CD4-positive, alpha-beta T cell (primary cell): ENCODE data around the gene KCNK13. TPM values are rescaled to one million over a fixed set of nuclear protein-coding genes. Genes with fewer than 3 reads are reported as not detected.

Source experiments
- ATAC-seq: fragments of 200-7000 bp; cut with Tn5 transposase; one replicate; pipeline ENCODE4 v1.10.0; 2022; ENCODE audit warnings: mild to moderate bottlenecking; ENCODE audit not compliant: poor library complexity
- CTCF ChIA-PET: fragments of 350-600 bp; sonication (Branson Sonifier 250); formaldehyde crosslinking; loops from one replicate; lab custom pipeline; 2021; ENCODE audit warnings: antibody characterized with exemption, inconsistent platforms; lab: Charles Lee
- POLR2A ChIA-PET: fragments of 350-600 bp; sonication (Branson Sonifier 250); formaldehyde crosslinking; loops from one replicate; lab custom pipeline; 2021; ENCODE audit warnings: antibody characterized with exemption, inconsistent platforms; lab: Charles Lee
- DNase-seq, 14 experiments: peaks; one replicate each; pipeline ENCODE4 v3.0.0-alpha.2; 2013 to 2020; ENCODE audit warnings: mixed read lengths in 2 of 14
- H3K27ac ChIP-seq, 2 donors: one replicate each; pipeline versions ENCODE4 v1.5.1 to v1.7.0; 2013; ENCODE audit warnings: low read length in 2 of 2, low read depth in 1 of 2, mild to moderate bottlenecking in 1 of 2
- H3K27me3 ChIP-seq, 2 experiments: 1 replicate in 1 of 2; 2 replicates in 1 of 2; pipeline versions ENCODE4 v1.6.1 to v1.7.0; 2013; ENCODE audit warnings: low read length in 2 of 2, control low read depth in 1 of 2, mild to moderate bottlenecking in 1 of 2, moderate library complexity in 1 of 2; ENCODE audit not compliant: insufficient read depth in 2 of 2, control insufficient read depth in 1 of 2
- H3K36me3 ChIP-seq: one replicate; pipeline ENCODE4 v1.6.1; 2013; ENCODE audit warnings: low read length, control low read depth; ENCODE audit not compliant: insufficient read depth
- H3K4me1 ChIP-seq: one replicate; pipeline ENCODE4 v1.6.1; 2013; ENCODE audit warnings: low read length, control low read depth; ENCODE audit not compliant: insufficient read depth
- H3K4me3 ChIP-seq: one replicate; pipeline ENCODE4 v1.5.1; 2013; ENCODE audit warnings: mild to moderate bottlenecking, low read length, moderate library complexity
- H3K9me3 ChIP-seq, 2 experiments: 1 replicate in 1 of 2; 2 replicates in 1 of 2; pipeline versions ENCODE4 v1.6.1 to v1.7.0; 2013; ENCODE audit warnings: low read length in 2 of 2, mild to moderate bottlenecking in 2 of 2, control low read depth in 1 of 2, moderate library complexity in 1 of 2; ENCODE audit not compliant: control insufficient read depth in 1 of 2, insufficient read depth in 1 of 2
- H3K27ac Mint-ChIP-seq: one replicate; pipeline ENCODE4 v1.8.0; 2020; ENCODE audit warnings: mixed read lengths
- H3K27me3 Mint-ChIP-seq: one replicate; pipeline ENCODE4 v1.8.0; 2021; ENCODE audit warnings: mixed read lengths
- H3K36me3 Mint-ChIP-seq: one replicate; pipeline ENCODE4 v1.8.0; 2021; ENCODE audit warnings: low read depth, mixed read lengths
- H3K4me1 Mint-ChIP-seq: one replicate; pipeline ENCODE4 v1.8.0; 2021; ENCODE audit warnings: low read depth, mixed read lengths
- H3K4me3 Mint-ChIP-seq: one replicate; pipeline ENCODE4 v1.8.0; 2020; ENCODE audit warnings: mild to moderate bottlenecking, mixed read lengths
- H3K9me3 Mint-ChIP-seq: one replicate; pipeline ENCODE4 v1.8.0; 2020; ENCODE audit warnings: mixed read lengths
- intact Hi-C, 2 experiments: fragments of 100-400 bp; cut with DNase I in 1 of 2; cut with micrococcal nuclease in 1 of 2; formaldehyde crosslinking; loops; one replicate each; pipeline versions ENCODE4 v1.15.1 to v1.9.0; 2023 to 2025; cut with DNase I, micrococcal nuclease
- total RNA-seq, 174 experiments: library from RNA in 2 of 174; stranded (reverse) in 2 of 174; gene quantifications; one replicate each; pipeline ENCODE4 v1.2.3 and lab custom pipeline; 2021 to 2026
- TF ChIP-seq, protein P1 (sequence below): fragments of 200-600 bp; IDR thresholded peaks from one replicate; pipeline ENCODE4 v1.8.0; 2022; ENCODE audit warnings: antibody characterized with exemption, mild to moderate bottlenecking

The KCNK13 gene
- total RNA-seq, 2 experiments from 2014 or later: not detected

DNA sequence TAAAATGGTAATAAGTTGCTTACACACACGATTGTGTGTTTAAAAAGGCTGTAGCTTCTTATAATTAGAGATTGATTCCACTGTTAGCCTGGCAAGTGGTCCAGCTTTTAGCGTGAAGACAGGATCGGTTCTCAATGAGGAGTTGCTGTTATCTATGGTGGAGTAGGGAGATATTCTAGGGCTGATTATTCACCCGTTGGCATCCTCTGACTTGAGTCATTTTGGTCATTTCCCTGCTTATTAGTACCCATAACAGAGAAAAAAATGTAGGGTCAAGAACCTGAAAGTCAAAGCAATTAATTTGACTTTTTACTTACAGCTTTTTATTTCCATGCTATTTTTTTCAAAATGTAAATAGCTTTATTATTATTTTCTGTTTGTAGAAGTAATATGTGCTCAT, 76.0 kb downstream of the KCNK13 start:
- H3K9me3 ChIP-seq: no peaks in the 10 kb centered on the region
- ATAC-seq (no peak), DNase-seq (no peak)
- H3K9me3 Mint-ChIP-seq: no peaks in the 10 kb centered on the region
- intact Hi-C loops: no loop called here
- no peaks in the 10 kb centered on the region for H3K4me1 ChIP-seq
- no peak overlapping the region for H3K4me3 ChIP-seq
- H3K27me3 ChIP-seq: peaks cover 0 to 3% of the 10 kb centered on the region in 2 experiments
- H3K27me3 Mint-ChIP-seq: peaks cover 15% of the 10 kb centered on the region
- no peaks in the 10 kb centered on the region for H3K36me3 Mint-ChIP-seq
- no peaks in the 10 kb centered on the region for H3K36me3 ChIP-seq
- H3K27ac Mint-ChIP-seq: no peak overlapping the region
- ChIA-PET POLR2A (no interaction called here), CTCF (no interaction called here)
- H3K4me1 Mint-ChIP-seq: no peaks in the 10 kb centered on the region
- no peak overlapping the region for H3K27ac ChIP-seq
- TF ChIP-seq, protein P1, sequence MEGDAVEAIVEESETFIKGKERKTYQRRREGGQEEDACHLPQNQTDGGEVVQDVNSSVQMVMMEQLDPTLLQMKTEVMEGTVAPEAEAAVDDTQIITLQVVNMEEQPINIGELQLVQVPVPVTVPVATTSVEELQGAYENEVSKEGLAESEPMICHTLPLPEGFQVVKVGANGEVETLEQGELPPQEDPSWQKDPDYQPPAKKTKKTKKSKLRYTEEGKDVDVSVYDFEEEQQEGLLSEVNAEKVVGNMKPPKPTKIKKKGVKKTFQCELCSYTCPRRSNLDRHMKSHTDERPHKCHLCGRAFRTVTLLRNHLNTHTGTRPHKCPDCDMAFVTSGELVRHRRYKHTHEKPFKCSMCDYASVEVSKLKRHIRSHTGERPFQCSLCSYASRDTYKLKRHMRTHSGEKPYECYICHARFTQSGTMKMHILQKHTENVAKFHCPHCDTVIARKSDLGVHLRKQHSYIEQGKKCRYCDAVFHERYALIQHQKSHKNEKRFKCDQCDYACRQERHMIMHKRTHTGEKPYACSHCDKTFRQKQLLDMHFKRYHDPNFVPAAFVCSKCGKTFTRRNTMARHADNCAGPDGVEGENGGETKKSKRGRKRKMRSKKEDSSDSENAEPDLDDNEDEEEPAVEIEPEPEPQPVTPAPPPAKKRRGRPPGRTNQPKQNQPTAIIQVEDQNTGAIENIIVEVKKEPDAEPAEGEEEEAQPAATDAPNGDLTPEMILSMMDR: no peak
- no peak overlapping the region for H3K4me3 Mint-ChIP-seq

DNA sequence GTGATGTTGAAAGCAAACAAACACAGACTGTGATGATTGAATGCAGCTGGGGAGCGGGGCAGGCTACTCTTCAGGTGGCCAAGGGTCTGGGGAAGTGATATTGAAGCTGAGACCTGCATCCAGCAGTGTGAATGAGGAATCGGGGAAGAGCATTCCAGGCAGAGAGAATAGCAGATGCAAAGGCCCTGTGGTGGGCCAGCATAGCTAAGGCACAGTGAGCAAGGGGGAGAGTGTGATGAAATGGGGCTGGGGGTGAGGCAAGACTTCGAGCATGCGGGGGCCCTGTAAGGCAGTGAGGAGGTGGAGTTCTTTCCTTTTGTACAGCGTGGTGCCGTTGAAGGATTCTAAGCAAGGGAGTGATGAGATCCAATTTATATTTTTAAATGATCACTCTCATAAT, 77.4 kb downstream of the KCNK13 start:
- POLR2A ChIA-PET: no interaction called here
- no peaks in the 10 kb centered on the region for H3K9me3 Mint-ChIP-seq
- no peak overlapping the region for H3K27ac Mint-ChIP-seq
- no peaks in the 10 kb centered on the region for H3K9me3 ChIP-seq
- intact Hi-C loops: no loop called here
- H3K36me3 Mint-ChIP-seq: no peaks in the 10 kb centered on the region
- no peak for DNase-seq
- ATAC-seq: no peak
- no peaks in the 10 kb centered on the region for H3K4me1 Mint-ChIP-seq
- CTCF ChIA-PET: no interaction called here
- no peaks in the 10 kb centered on the region for H3K36me3 ChIP-seq
- no peak overlapping the region for H3K4me3 Mint-ChIP-seq
- no peak overlapping the region for H3K4me3 ChIP-seq
- TF ChIP-seq, protein P1: no peak
- peaks cover 12% of the 10 kb centered on the region for H3K27me3 Mint-ChIP-seq
- H3K4me1 ChIP-seq: no peaks in the 10 kb centered on the region
- H3K27me3 ChIP-seq: peaks cover 0 to 3% of the 10 kb centered on the region in 2 experiments
- no peak overlapping the region for H3K27ac ChIP-seq

DNA sequence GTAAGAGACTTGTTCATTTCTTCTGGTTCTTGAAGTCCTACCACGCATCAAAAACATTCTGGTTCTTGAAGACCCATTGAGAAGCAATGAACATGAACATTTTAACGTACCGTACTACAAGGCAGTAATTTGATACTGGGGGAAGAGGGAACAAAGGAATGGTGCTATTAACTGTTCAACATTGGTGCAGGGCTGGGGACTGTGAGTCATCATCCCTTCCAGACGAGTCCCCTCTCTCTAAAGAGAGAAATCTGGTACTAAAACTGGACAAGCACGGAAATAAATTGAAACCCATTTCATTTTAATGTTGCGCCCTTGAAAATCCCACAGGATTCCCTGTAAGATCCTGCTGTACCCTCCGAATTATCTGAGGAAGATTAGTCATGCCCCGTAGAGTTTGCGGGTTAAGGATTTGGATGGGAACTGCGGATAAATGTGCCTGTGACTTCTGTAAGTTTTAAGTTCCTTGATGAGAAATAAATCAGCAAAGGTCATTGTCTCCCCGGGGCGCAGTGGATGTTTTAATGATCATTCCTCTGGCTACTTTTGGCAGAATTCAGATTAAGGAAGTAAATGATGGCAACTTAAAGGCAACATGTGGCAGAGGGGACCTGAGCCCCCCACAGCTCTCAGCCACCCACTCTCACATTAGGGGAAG, 78.6 kb downstream of the KCNK13 start:
- peaks cover 0 to 3% of the 10 kb centered on the region in 2 experiments for H3K27me3 ChIP-seq
- no peak overlapping the region for H3K4me3 Mint-ChIP-seq
- H3K9me3 ChIP-seq: no peaks in the 10 kb centered on the region
- POLR2A ChIA-PET: no interaction called here
- H3K27me3 Mint-ChIP-seq: peaks cover 13% of the 10 kb centered on the region
- H3K4me1 Mint-ChIP-seq: no peaks in the 10 kb centered on the region
- DNase-seq (no peak), ATAC-seq (no peak)
- no peak overlapping the region for H3K27ac Mint-ChIP-seq
- intact Hi-C loops: no loop called here
- no peaks in the 10 kb centered on the region for H3K9me3 Mint-ChIP-seq
- TF ChIP-seq, protein P1: no peak
- H3K4me1 ChIP-seq: no peaks in the 10 kb centered on the region
- no peak overlapping the region for H3K27ac ChIP-seq
- no peak overlapping the region for H3K4me3 ChIP-seq
- H3K36me3 Mint-ChIP-seq: no peaks in the 10 kb centered on the region
- CTCF ChIA-PET: no interaction called here
- no peaks in the 10 kb centered on the region for H3K36me3 ChIP-seq
